NCI-H1092 (cell line): ENCODE data around the gene PKP4.

ENCODE experiments used
- DNase-seq: peaks from one replicate; lab custom pipeline; 2025; lab: John Stamatoyannopoulos, UW

PKP4 gene

DNA sequence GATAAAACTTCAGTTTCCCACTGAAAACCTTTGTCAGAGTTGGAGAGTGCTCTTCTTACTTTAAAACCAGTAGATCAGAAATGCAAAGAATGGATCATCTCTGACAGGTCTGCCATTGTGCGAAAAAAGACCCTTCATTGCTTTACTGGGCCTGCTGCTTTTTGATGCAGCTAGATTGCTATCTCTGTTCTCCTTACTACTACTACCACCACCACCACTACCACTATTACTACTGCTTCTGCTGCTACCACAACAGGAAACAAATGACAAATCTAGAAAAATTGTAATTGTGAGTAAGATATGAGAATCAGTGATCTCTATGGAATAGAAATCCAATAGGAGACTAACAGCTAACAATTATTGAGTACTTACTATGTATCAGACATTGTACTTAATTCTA is 85.8 kb downstream of the PKP4 start:
- no peak for DNase-seq

DNA sequence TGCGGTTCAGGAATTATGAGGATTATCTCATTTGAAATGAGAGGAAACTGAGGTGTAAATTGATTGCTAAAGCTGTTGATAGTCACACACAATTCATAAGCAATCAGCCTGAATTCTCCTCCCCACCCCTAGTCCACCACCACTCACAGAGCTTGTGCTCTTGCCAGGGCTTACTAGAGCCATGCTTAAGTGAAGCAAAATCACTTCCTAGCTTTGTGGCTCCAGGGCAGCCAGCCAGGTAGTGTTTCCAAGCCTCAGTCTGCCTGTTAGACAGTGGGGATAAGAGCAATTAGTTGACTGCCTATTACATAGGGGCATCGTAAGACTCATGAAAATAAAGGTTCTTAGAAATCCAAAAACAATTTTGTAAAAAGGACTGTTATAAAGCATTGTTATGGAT is 87.2 kb downstream of the PKP4 start:
- DNase-seq: no peak

DNA sequence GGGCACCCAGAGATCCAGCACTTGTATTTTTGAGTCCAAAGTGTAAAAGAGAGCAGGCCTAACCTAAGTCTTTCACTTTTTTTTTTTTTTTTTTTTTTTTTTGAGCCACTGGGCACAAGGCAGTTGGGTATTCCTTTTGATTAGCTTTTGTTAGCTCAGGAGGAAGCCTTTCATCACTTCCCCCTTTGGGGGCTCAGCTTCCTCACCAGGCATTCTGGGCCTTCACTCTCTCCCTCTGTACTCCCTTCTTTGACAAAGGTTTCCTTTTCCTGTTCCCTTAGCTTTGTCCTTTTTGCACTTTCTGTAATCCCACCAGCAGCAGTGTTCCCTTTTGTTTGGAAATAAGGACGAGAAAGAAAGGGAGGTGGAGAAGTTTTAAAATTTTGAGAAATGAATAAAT is 88.2 kb downstream of the PKP4 start:
- no peak for DNase-seq

DNA sequence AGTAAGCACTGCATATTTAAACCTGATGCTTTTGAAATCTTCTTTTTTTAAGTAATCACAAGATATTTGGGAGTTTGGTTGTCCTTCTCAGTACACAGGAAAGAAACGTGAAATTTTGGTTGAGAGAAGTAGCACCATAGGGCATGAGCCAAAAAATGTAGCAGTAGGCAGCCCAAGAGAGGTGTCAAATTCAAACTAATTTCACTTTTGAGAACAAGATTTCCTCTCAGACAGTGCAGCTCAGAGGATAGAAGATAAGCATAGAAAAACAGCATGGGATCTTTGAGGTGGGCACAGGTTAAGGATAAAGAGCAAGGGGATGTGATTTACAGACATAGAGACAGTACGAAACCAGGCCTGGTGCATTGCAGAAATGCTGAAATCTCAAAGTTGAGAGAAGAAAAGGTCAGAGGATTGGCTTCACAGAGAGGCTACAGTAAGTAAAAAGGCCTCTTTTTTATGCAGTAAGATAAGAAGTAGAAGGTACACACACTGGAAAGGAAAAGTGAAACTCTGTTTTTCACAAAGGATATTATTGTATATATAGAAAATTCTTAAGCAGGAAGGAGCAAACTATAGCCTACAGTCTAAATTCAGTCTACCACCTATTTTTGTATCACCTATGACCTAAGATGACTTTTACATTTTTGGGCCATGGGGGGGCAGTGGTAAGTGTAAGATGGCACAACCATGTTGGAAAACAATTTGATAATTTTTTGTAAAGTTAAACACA is 89.8 kb downstream of the PKP4 start:
- no peak for DNase-seq

DNA sequence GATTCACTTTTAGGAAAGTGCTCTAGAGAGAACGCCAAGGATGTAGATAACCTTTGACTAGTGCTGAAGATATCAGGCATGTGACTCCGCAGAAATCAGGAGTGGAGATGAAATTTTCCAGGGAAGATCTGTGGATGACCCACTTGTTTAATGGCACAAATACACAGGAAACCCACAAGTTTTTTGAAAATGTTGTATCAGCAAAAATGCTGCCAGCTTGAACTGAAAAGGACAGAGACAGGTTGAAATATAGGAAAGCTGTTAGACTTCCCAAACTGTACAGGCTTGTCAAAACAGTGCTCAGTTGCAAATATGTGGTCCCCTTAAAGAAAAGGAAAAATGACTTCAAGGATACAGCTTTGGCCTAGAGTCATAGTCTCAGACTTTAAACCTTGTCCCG is 96.5 kb downstream of the PKP4 start:
- DNase-seq: no peak

DNA sequence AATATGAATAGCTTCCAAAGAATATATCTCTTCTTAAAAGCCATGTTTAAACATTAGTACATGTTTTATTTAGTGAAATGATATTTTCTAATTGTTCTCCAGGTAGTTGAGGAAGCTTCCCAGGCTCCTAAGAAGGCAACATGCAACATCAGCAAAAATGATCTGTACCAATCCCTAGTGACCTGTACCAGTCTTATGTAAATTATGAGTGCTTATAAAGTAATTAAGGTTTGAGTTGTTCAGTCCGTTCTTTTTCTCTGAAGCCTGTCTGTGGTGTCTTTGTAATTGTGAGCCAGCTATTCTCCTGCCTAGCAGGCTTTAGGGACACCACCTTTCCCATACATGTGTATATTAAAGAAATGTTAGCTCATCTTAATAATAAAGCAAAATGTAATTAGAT is 98.2 kb downstream of the PKP4 start:
- DNase-seq: no peak

DNA sequence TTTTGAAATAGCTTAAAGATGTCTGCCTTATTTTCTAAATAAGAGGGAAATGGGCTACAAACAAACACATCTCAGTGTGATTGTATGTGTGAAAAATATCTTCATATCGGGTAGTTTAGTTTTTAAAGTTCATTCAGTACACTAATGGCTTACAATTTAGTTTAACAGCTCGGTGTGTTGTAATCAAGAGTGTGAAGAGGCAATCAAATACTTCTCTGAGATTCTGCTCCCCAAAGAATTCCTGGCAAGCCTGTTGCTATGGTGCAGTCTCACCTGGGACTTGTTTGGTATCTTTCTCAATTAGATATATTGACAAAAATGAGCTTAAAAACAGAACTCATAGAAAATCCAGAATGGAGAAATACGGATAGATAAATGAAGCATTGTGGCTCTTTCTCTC is 99.4 kb downstream of the PKP4 start:
- DNase-seq: no peak

DNA sequence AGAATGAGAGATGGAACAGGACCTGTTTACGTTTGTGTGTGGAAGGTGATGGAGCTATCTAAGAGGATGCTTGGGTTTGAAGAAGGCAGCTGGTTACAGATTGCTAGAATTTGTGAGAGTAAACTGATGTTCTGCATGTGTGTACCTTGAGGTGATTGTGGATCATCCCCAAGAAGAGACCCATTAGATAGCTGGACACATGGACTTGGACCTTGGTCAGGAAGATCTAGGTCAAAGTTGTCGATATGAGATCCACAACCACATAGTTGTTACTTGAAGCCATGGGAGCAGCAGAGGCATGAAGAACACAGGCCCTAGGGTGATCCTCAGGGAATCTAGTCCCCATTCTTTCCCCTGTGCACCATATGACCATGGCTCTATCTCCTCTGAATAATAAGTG is 101.0 kb downstream of the PKP4 start:
- no peak for DNase-seq

DNA sequence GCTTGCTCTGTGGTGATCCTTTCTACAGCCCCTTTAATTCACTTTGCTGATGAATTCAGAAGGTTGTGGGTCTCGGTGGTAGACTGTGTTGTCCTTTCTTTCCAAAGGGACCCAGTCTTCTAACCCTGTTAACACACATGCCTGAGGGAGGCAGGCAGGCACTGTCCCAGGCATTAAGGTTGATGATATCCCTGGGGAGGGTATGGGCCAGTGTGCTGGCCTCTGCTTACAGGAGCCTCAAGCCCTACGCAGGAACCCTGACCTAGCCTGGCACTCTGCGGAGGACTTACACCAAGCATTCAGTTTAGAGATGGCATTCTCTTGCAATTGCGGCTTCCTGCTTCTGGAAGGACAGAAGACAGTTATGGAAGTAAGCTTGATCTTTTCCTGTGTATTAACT is 102.5 kb downstream of the PKP4 start:
- no peak for DNase-seq

DNA sequence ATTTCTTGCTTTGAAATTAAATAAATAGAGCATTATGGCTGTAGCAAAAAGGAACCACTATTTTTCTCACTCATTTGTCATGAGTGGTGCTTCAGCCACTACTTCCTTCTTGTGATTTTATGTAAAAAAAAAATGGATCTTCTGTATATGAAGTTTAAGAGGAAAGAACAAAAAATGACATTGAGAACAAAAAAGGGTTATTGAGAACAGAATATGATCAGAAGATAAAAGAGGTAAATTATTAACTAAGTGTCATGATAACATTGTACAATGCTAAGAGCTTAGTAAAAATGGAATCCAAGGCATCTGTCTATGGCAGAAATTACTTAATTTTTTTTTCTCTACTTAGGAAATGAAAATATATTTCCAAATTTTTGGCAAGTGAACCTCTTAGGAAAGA is 103.5 kb downstream of the PKP4 start:
- DNase-seq: no peak

DNA sequence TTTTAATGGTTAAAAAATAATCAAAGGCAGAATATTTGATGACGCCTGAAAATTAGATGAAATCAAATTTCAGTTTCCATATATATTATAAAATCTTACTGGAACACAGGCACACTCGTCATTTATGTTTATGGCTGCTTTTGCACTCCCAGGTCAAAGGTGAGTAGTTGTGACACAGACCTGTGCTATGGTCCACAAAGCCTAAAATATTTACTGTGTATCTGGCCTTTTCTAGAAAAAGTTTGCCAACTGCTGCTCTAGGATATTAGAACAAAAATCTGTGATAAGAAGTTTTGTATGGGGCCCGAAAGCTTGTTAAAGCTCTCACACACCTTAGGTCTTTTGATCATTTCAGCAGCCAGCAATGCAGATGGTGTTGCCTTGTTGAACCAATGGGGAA is 104.3 kb downstream of the PKP4 start:
- no peak for DNase-seq

DNA sequence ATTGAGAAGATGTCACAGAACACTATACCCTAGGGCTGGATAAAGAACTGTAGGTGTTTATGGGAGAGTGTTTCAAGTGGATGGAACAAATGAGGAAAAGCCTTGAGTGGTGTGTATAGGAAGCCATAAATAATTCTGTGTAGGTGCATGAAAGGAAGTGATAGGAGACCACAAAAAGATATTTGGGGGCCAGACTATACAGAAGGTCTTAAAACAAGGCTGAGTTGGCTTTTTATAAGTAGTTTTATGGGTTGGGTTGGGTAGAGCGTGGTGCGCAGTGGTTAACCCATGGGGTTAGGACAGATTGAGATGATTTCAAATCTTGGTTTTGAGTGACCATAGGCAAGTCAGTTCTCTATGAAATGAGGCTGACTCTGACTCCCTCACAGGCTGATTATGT is 110.5 kb downstream of the PKP4 start:
- DNase-seq: no peak

DNA sequence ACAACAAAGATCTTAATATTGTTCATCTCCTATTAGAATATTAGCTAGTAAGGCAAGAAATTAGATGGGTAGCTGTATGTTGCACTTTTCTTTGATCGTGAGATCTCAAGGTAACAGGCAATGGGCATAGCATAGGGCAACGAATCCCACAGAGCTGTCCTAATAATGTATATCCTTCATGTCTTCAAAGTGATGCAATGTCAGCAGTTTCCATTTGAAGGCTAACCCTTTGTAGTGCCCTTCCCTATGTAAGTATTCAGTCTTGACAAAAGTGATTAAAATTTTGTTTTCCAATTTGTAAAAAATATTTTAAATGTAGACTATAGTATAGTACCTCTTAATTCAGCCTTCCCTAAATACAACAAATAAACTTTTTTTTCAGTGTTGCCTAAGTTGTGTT is 112.5 kb downstream of the PKP4 start:
- no peak for DNase-seq

DNA sequence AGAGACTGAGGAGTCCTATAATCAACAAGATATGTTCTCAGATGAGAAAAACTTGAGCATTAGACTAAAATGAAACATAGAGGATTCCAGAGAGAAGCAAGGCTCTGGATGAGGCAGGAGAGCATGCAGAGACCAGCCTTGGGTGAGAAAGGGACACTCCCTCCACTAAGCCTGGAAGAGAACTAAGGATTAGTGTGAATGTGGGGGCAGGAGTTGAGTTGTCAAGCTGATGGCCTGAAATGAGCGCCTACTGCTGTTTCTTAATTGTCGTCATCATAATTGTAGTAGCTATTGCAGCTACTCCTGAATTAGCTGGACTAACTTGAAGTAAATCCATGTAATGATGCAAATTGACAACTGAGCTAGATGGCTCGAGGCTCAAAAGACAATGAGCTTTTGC is 114.1 kb downstream of the PKP4 start:
- DNase-seq: no peak

DNA sequence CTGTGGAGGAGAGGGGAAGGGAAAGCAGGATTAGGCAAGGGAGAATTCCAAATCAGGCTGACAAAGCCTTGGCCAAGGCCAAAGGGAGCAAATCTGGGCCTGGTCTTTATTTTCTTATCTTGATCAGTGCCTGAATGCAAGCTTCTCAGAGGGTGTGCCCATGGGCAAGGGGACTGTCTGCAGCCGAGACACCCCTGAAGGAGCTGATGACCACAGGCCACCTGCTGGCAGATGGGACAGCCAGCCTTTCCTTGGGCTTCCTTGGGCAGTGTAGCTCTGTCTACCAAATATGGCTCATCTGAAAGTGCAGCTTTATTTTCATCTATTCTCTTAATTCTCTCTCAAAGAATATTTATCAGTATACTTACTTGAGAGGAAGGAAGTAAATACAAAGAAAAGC is 117.0 kb downstream of the PKP4 start:
- no peak for DNase-seq

DNA sequence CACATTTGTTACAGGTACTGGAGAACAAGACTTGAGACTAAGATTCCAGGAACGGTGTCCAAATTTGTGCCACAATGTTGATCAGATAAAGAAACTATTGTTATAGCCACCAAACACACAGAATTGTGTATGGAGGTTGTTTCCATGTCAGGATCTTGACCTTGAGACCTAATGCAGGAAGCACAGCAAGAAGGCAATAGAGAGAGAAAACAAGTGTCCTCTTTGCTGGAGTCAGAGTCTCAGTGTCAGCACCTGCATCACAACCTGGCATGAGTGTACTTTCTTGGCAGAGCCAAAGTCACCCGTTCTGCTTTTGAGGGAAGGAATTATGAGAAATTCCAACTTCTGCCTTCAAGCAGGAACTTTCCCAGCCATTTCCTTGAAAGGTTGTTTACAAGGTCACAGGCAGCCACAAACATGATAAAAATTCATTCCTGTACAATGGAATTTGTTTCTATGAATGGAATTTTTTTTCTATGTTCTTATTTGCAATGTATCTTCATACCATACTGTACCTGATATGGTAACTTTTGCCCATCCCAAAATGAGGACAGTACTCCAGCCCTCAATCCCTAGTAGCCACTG is 118.4 kb downstream of the PKP4 start:
- DNase-seq: no peak

DNA sequence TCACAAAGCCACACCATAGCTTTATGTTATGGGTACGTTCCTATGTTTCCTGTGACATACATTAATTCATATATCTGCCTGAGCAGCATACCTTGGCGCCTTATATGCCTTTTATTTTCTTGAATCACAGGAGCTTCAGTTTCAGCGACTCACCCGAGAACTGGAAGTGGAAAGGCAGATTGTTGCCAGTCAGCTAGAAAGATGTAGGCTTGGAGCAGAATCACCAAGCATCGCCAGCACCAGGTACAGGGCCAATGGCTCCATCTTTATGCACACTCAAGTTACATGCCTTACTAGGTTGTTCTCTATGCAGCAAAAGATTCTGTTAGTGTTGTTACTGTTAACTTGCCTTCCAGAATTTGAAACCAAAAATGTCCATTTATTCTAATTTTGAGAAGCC is 120.4 kb downstream of the PKP4 start:
- no peak for DNase-seq

DNA sequence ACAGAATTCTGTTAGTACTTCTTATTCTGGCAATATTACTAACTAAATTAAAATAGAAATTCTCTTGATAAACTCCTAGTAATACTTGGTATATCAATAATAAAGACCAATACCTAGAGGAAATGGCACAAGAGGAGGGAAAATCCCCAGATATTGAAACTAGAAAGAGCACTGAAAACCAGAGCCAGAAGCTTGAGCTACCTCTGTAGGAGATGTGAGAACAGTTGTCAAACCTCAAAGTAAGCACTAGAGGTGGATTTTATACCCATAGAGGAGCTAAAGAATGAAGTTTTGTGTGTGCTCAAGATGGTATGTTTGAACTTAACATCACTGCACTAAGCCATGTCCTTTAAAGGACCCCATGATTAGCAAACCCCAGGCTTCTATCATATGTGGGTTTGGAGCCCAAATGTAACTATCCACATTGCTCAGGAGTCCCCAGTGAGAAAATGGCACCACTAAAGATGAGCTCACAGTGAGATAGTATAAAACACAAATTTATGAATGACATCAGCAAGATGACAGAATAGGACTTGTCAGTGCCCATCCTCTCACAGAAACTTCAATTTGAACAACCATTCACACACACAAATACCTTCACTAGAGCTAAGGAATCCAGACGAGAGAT is 122.1 kb downstream of the PKP4 start:
- no peak for DNase-seq

DNA sequence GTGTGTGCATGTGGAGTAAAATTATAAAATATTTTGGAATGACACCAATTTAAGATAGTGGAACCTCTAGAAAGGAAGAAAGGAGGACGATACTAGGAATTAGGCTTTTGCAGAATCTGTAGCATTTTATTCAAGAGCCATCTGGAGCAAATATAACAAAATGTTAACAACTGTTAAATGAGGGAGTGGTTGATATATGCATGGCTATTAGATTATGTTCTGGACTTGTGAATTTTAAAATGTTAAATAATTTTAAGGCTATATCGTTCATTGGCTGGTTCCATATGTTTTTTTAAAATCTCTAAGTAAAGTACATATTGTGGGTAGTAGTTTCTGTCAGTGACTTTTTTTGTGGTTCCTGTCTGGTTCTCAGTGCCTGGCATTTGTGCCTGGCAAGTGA is 123.2 kb downstream of the PKP4 start:
- DNase-seq: no peak

DNA sequence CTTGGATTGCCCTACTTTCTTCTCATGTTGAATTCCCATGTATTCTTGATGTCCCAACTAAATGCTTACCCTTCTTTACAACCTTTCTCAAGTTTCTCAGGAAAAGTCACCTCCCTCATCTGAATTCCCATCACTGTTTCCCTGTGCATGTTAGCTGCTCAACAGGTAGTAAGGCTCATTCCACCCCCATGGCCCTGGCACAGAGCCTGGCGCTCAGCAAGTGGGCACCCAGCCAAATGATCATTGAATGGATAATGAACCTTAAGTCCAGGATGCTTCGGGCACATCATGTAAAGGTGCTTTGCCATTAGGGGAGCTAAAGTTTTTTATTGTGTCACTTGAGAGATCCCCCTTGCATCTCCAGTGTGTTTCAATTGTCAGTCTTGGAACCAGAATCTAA is 124.0 kb downstream of the PKP4 start:
- no peak for DNase-seq

DNA sequence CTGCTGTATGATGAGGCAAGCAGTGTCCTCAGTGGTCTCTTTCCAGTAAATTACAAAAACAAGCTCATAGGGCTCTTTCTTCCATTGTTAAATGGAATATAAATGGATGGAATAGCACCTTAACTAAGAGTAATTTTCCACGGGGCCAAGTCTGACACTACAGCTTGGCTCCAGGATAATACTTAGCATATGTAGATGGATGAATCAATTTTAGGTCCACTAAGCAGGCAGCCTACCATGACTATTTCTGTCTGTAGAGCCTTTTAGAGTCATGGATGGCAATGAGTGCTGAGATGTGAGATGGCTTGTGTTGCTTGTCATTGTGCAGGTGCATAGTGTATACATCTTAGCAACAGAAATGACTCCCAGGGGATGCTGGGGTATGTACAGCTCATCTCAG is 125.9 kb downstream of the PKP4 start:
- no peak for DNase-seq

DNA sequence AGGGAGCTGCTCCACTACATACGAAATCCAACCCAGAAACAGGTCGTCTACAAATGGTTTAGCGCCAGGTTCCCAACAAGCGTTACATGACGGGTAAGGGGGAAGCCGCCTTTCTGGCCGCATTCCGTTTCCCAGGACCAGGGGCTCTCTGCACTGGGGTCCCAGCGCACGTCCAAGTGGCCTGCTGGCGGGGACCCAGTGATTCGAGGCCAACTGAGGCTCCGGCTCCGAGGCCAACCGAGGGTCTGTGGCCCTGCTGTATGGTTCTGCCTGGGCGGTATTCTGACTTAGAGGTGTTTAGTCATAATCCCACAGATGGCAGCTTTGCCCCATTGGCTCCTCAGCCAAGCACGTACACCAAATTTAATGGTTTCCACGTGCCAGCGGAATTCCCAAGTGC is 127.2 kb downstream of the PKP4 start:
- DNase-seq: no peak

DNA sequence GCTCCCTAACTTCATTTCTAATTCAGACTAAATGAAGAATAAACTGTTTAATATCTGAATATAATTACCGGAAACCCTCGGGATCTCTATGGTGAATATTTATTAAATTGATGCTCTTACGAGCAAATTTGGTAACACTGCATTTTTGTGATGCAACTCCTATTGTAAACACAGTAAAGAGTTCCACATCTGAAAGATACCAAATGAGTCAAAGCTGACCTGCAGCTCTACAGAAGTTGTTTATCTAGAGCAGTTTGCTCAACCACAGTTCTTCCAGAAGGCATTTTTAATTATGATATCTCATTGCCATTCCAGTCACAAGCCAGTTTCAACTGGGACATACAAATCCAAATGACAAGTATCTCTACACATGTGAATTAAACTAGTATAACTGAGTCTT is 129.7 kb downstream of the PKP4 start:
- DNase-seq: no peak

DNA sequence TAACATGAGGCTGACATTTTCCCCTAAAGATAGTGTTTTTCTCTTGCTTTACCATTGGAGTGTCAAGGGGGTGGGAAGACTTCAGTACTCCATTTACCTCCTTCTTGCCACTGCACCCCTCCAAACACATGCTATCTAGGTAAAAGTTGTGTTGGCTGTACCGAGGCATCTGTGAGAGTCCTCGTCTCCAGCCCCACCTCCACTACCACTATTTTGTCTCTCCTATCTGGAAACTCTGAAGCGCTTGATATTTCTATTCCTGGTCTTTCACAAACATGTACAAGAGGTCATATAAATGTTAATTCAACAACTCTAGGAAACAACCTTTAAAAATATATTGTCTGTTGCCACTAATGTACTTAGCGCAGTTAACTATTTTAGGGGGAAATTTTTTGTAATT is 132.6 kb downstream of the PKP4 start:
- DNase-seq: no peak
